ENCODE measurements around the gene MMP24.
"Not testable (repeated sequence)": the region's sequence is repeated elsewhere in the genome, so short reads cannot be mapped to it uniquely, and the experiment has no call there.

GRCh38 chr20:35252598-35252997 lies 26.1 kb downstream of the MMP24 start:
- not testable (repeated sequence) for TF ChIP-seq CTCF, POLR2A (IDR thresholded peaks at IDR 0.05)

Data from tibial nerve (tissue), 3 donors.